HG03103 (cell line): Measurements from ENCODE around the gene DDX52.

Experiments
- ATAC-seq: cut with Tn5 transposase; IDR thresholded peaks from one replicate; pipeline ENCODE4 v1.9.1; 2021; ENCODE audit warnings: low read depth; ENCODE audit not compliant: unreplicated experiment

Gene DDX52

GRCh38 chr17:37592291-37592690 lies 51.0 kb downstream of the DDX52 start:
- no peak for ATAC-seq

- no peak for ATAC-seq
Measured at GRCh38 chr17:37585066-37585465, 58.2 kb downstream of the DDX52 start.

- no peak for ATAC-seq
Measured at GRCh38 chr17:37576281-37576680, 67.0 kb downstream of the DDX52 start.

GRCh38 chr17:37574427-37574826 lies 68.8 kb downstream of the DDX52 start:
- ATAC-seq, result no peak

GRCh38 chr17:37571674-37572073 lies 71.6 kb downstream of the DDX52 start:
- ATAC-seq, result no peak

- ATAC-seq, result no peak
Measured at GRCh38 chr17:37570527-37571093, 72.6 kb downstream of the DDX52 start.

GRCh38 chr17:37568350-37569053 lies 74.7 kb downstream of the DDX52 start:
- no peak for ATAC-seq

GRCh38 chr17:37567538-37567937 lies 75.7 kb downstream of the DDX52 start:
- ATAC-seq, result no peak

- no peak for ATAC-seq
Measured at GRCh38 chr17:37567137-37567536, 76.1 kb downstream of the DDX52 start.

GRCh38 chr17:37564252-37564651 lies 79.0 kb downstream of the DDX52 start:
- no peak for ATAC-seq

- no peak for ATAC-seq
Measured at GRCh38 chr17:37562016-37562745, 81.1 kb downstream of the DDX52 start.
